ENCODE data around the gene USP6. TPM values are rescaled to one million over a fixed set of nuclear protein-coding genes. Genes with fewer than 3 reads are reported as not detected.
"Not testable (repeated sequence)": the region's sequence is repeated elsewhere in the genome, so short reads cannot be mapped to it uniquely, and the experiment has no call there.

The USP6 gene
- total and polyA plus RNA-seq, 7 experiments from 2014 or later = 0.05 to 0.19 (median 0.11) TPM; not detected in 2

DNA sequence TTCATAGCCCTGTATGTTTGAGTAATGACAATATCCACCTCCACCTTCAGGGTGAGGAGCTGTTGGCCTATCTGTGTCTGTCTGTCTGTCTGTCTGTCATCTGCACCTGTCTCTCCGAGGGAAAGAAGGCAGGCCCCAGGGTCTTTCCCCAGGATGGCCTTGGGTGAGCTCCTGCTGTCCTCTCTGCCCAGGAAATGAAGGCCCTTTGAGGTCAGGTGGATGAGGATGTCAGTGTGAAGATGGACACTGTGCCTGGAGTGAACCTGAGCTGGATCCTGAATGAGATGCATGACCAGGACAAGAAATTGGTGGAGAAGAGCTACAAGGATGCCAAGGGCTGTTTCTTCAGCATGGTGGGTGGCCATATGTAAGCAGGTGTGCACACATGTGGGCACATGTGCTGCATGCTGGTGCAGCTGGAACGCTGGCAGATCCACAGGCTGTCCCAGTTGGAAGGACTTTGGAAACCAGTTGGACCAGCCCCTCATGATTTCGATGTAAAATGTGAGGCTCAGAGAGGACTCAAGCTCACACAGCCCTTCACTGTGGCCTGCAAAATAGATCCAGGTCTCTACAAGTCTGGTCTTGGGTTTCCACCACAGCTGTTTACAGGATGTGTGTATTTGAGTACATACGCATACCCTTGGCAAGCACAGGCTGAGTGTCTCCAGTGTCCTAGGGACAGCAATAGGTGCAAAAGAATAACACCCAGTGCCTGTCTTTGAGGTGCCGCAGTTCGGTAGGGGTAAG is 4.8 kb downstream of the USP6 start:
- H3K27ac Mint-ChIP-seq; H3K36me3 ChIP-seq (ENCODE audit: control insufficient read depth in 2 of 3, insufficient read depth in 3 of 3, low read length in 3 of 3); intact Hi-C loops (cut with micrococcal nuclease); CTCF ChIA-PET; H3K27me3 ChIP-seq (ENCODE audit: control insufficient read depth in 2 of 2, insufficient read depth in 2 of 2, low read length in 2 of 2); H3K4me1 ChIP-seq (ENCODE audit: control insufficient read depth in 2 of 2, insufficient read depth in 2 of 2, low read length in 2 of 2); H3K27ac ChIP-seq (ENCODE audit: low read depth, low read length); H3K9me3 ChIP-seq (ENCODE audit: control insufficient read depth in 2 of 3, low read length in 3 of 3); H3K36me3 Mint-ChIP-seq; DNase-seq; ATAC-seq; H3K4me3 ChIP-seq (ENCODE audit: low read length); POLR2A ChIA-PET: not testable (repeated sequence)
- Mint-ChIP-seq H3K4me1 (peaks cover 0 to 11% (median 8%) of the 10 kb centered on the region in 7 donors), H3K9me3 (peaks cover 0 to 15% (median 2%) of the 10 kb centered on the region in 11 donors), H3K4me3 (peak overlapping the region in 1 of 10 donors; percentile 20), H3K27me3 (peaks cover 48 to 63% (median 50%) of the 10 kb centered on the region in 5 donors)

DNA sequence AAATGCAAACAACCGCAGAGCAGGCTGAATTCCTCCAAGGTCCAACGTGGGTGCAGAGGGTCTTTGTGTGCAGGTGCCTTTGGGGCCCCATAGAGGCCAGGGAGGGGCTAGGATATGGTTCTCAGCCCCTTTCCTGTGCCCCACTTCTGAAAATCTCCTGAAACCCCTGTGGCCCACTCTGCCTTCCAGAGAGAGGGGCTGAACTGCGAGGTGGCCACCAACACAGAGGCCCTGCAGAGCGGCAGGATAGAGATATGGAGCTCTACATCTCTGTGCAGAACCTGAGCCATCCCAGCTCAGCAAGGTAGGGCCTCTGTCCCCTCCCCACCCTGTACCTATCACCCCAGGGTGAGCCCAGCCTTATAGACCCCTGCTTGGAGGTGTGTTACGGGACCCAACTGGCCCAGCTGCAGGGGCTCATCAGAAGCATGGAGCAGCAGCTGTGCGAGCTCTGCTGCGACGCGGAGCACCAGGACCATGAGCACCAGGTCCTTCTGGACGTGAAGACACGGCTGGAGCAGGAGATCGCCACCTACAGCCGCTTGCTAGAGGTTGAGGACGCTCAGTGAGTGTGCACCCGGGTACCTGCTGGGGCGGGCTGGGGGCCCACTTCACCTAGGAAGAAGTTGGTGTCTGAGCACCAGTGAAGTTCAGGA is 5.5 kb downstream of the USP6 start:
- H3K27me3 Mint-ChIP-seq = peaks cover 46 to 62% (median 50%) of the 10 kb centered on the region in 5 donors
- no peak overlapping the region for H3K4me3 ChIP-seq (ENCODE audit: low read length)
- peaks cover 0 to 8% (median 2%) of the 10 kb centered on the region in 5 donors for H3K36me3 Mint-ChIP-seq
- peaks cover 0 to 11% (median 5%) of the 10 kb centered on the region in 7 donors for H3K4me1 Mint-ChIP-seq
- no peak overlapping the region for H3K27ac Mint-ChIP-seq
- H3K9me3 ChIP-seq (ENCODE audit: control insufficient read depth in 2 of 3, low read length in 3 of 3) = no peaks in the 10 kb centered on the region
- H3K27ac ChIP-seq (ENCODE audit: low read depth, low read length) = no peak overlapping the region
- ChIA-PET POLR2A (no interaction called here), CTCF (interaction anchor here (0.6 kb wide), 1 partner anchor 57 kb away, joined by 3 read pairs; no protein-coding TSS in a partner anchor)
- H3K27me3 ChIP-seq (ENCODE audit: control insufficient read depth in 2 of 2, insufficient read depth in 2 of 2, low read length in 2 of 2) = no peaks in the 10 kb centered on the region
- peaks cover 0 to 15% (median 2%) of the 10 kb centered on the region in 11 donors for H3K9me3 Mint-ChIP-seq
- no peaks in the 10 kb centered on the region for H3K36me3 ChIP-seq (ENCODE audit: control insufficient read depth in 2 of 3, insufficient read depth in 3 of 3, low read length in 3 of 3)
- DNase-seq (no peak), ATAC-seq (no peak)
- peak overlapping the region in 7 of 10 donors; percentile 11 to 77 (median 61) for H3K4me3 Mint-ChIP-seq
- intact Hi-C loops (cut with micrococcal nuclease) = no loop called here
- no peaks in the 10 kb centered on the region for H3K4me1 ChIP-seq (ENCODE audit: control insufficient read depth in 2 of 2, insufficient read depth in 2 of 2, low read length in 2 of 2)

DNA sequence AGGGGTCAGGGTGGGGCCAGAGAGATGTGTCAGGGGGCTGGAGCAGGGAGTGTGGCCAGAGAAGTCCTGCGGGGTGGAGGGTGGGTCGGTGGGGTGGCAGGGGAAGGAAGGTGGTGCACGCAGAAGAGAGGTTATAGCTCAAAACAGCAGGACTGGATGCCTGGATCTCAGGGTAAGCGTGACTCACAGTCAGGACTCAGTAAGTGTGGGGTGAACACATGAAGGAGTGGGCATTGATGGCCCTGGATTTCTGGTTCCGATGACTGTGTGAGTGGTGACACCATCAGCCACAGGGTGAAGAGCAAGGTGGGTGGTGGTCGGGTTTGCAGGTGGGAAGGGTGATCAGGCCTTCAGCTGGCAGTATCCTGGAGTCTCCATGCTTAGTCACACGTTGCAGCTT is 6.2 kb downstream of the USP6 start:
- CTCF ChIA-PET = interaction anchor here (0.6 kb wide), 1 partner anchor 58 kb away, joined by 3 read pairs; no protein-coding TSS in a partner anchor
- H3K27me3 ChIP-seq (ENCODE audit: control insufficient read depth in 2 of 2, insufficient read depth in 2 of 2, low read length in 2 of 2); H3K36me3 Mint-ChIP-seq; H3K27ac Mint-ChIP-seq; ATAC-seq; POLR2A ChIA-PET; H3K27ac ChIP-seq (ENCODE audit: low read depth, low read length); H3K4me1 ChIP-seq (ENCODE audit: control insufficient read depth in 2 of 2, insufficient read depth in 2 of 2, low read length in 2 of 2); H3K9me3 ChIP-seq (ENCODE audit: control insufficient read depth in 2 of 3, low read length in 3 of 3); intact Hi-C loops (cut with micrococcal nuclease); H3K36me3 ChIP-seq (ENCODE audit: control insufficient read depth in 2 of 3, insufficient read depth in 3 of 3, low read length in 3 of 3); H3K4me3 ChIP-seq (ENCODE audit: low read length): not testable (repeated sequence)
- H3K9me3 Mint-ChIP-seq = peaks cover 0 to 10% (median 2%) of the 10 kb centered on the region in 11 donors
- peaks cover 40 to 54% (median 43%) of the 10 kb centered on the region in 5 donors for H3K27me3 Mint-ChIP-seq
- H3K4me1 Mint-ChIP-seq = peaks cover 0 to 11% (median 0%) of the 10 kb centered on the region in 7 donors
- DNase-seq = peak in 1 of 9 donors; percentile 6
- peak overlapping the region in 9 of 10 donors; percentile 21 to 73 (median 48) for H3K4me3 Mint-ChIP-seq

DNA sequence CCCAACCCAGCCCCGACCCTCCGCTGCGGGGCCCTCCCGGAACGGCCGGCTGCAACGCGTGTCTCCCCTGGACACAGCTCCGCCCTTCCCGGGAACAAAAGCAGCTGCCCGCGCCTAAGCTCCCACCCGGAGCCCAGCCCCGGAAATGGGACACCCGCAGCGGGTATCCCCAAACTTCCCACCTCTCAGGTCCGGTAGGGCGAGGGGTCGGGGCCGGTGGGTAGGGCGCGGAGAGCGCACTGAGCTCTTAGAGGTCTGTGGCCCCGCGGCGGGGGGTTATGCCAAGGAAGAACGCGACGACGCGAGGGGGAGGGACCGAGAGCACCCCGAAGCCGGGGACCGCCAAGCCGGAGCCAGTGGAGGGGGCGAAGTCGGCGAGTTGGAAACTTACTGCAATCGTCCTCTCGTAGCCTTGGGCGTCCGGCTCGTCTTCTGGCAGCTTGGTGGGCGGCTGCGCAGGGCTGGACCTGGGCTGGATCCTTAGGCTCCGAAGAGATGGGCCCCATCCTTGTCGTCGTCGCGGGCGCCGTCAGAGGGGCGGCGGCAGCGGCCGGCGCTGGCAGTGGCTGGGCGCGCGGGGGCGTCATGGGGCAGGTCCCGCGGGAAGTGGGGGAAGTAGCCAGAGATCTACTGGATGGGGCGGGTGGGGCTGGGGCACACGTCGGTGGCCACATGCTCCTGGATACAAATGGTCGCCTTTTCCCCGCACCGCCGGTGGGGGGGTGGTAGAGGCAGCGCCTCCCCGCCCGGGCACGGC is 6.9 kb downstream of the USP6 start:
- intact Hi-C loops (cut with micrococcal nuclease) = no loop called here
- Histone ChIP-seq H3K27me3 (ENCODE audit: control insufficient read depth in 2 of 2, insufficient read depth in 2 of 2, low read length in 2 of 2) (no peaks in the 10 kb centered on the region), H3K9me3 (ENCODE audit: control insufficient read depth in 2 of 3, low read length in 3 of 3) (no peaks in the 10 kb centered on the region), H3K4me3 (ENCODE audit: low read length) (no peak overlapping the region), H3K27ac (ENCODE audit: low read depth, low read length) (no peak overlapping the region), H3K4me1 (ENCODE audit: control insufficient read depth in 2 of 2, insufficient read depth in 2 of 2, low read length in 2 of 2) (no peaks in the 10 kb centered on the region), H3K36me3 (ENCODE audit: control insufficient read depth in 2 of 3, insufficient read depth in 3 of 3, low read length in 3 of 3) (no peaks in the 10 kb centered on the region)
- CTCF ChIA-PET = no interaction called here
- peak overlapping the region in 6 of 10 donors; percentile 21 to 74 (median 28) for H3K4me3 Mint-ChIP-seq
- peaks cover 0 to 4% (median 0%) of the 10 kb centered on the region in 5 donors for H3K36me3 Mint-ChIP-seq
- H3K4me1 Mint-ChIP-seq = peaks cover 0 to 11% (median 0%) of the 10 kb centered on the region in 7 donors
- peaks cover 40 to 49% (median 44%) of the 10 kb centered on the region in 5 donors for H3K27me3 Mint-ChIP-seq
- peaks cover 0 to 10% (median 0%) of the 10 kb centered on the region in 11 donors for H3K9me3 Mint-ChIP-seq
- POLR2A ChIA-PET = no interaction called here
- DNase-seq (peak in 1 of 9 donors; percentile 22), ATAC-seq (peak; percentile 60)
- no peak overlapping the region for H3K27ac Mint-ChIP-seq

DNA sequence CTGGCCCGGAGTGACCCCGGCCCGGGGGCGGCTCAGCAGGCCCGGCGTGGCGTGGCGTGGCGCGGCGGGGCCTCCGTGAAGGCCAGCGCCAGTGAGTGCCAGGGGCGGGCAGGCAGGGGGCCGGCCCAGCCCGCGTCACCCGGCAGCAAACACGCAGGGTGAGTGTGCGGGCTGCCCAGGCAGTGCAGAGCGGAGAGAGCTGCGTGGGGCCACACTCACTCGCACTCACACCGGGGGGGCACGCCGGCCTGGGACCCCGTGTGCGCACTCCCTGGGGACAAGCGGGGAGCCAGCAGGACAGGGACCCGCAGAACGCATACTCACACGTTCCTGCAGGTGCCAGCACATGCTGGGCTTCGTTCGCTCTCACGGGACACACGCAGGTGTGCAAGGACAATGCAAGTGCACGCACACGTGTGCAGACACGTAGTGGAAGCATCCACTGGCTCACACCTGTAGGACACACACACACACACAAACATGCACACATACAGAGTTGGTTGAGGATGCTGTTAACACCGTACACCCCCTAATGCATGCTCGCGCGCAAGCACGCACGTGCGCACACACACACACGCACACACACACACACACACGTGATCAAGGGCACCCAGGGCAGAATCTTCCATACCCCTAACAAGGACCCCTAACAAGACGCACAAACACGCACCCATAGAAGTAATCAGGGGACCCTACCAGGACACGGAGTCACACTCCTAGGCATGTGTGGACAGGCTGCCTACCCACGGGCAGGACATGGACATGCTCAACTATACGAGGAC is 7.7 kb downstream of the USP6 start:
- Mint-ChIP-seq H3K9me3 (peaks cover 0 to 6% (median 0%) of the 10 kb centered on the region in 11 donors), H3K4me1 (peaks cover 0 to 11% (median 0%) of the 10 kb centered on the region in 7 donors), H3K27me3 (peaks cover 34 to 43% (median 39%) of the 10 kb centered on the region in 5 donors), H3K4me3 (peak overlapping the region in 6 of 10 donors; percentile 3 to 54 (median 34)), H3K36me3 (peaks cover 0 to under 1% (median 0%) of the 10 kb centered on the region in 5 donors), H3K27ac (no peak overlapping the region)
- DNase-seq (no peak), ATAC-seq (peak; percentile 3)
- Histone ChIP-seq H3K4me3 (ENCODE audit: low read length) (no peak overlapping the region), H3K36me3 (ENCODE audit: control insufficient read depth in 2 of 3, insufficient read depth in 3 of 3, low read length in 3 of 3) (no peaks in the 10 kb centered on the region), H3K4me1 (ENCODE audit: control insufficient read depth in 2 of 2, insufficient read depth in 2 of 2, low read length in 2 of 2) (no peaks in the 10 kb centered on the region), H3K9me3 (ENCODE audit: control insufficient read depth in 2 of 3, low read length in 3 of 3) (no peaks in the 10 kb centered on the region), H3K27me3 (ENCODE audit: control insufficient read depth in 2 of 2, insufficient read depth in 2 of 2, low read length in 2 of 2) (no peaks in the 10 kb centered on the region), H3K27ac (ENCODE audit: low read depth, low read length) (no peak overlapping the region)
- intact Hi-C loops (cut with micrococcal nuclease) = no loop called here
- POLR2A ChIA-PET = no interaction called here
- CTCF ChIA-PET = no interaction called here
